Astrocyte of the hippocampus (primary cell): ENCODE data around the gene APCDD1.

Source experiments
- DNase-seq: peaks from one replicate; pipeline ENCODE4 v3.0.0; 2011; ENCODE audit warnings: low read depth, low spot score

Gene APCDD1

DNA sequence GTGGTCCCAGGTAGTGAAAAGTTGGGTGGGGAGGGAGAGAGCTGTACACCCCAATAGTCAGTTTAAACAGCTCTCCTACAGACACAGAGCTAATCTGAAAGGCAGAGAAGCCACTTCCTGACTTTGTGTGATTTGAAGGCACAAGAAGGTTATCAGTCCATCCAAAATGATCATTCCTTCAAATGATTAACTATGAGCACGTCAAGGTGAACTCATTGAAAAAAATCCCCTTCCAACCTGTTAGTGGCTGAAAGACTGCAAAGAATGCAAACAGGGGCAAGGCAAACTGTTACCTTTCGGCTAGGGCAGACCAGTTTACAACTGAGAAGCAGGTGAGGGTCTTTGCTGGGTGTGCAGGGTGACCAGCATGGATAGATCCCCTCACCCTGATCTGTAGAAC, 22.8 kb upstream of the APCDD1 start:
- DNase-seq: no peak

DNA sequence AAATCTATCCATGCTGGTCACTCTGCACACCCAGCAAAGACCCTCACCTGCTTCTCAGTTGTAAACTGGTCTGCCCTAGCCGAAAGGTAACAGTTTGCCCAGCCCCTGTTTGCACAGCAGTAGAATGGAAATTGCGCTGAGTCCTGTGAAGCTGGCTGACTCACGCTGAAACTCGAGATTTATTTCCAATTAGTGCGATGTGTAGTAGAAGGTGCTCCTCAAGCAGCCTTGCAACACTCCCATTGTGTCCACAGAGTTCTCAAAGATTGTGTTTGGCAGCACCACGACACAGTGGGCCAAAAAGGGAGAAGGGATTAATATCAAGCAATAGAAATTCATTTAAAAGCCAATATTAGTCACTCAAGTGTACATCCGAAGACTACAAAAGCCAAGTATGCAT, 21.7 kb upstream of the APCDD1 start:
- peak; percentile 71 for DNase-seq

DNA sequence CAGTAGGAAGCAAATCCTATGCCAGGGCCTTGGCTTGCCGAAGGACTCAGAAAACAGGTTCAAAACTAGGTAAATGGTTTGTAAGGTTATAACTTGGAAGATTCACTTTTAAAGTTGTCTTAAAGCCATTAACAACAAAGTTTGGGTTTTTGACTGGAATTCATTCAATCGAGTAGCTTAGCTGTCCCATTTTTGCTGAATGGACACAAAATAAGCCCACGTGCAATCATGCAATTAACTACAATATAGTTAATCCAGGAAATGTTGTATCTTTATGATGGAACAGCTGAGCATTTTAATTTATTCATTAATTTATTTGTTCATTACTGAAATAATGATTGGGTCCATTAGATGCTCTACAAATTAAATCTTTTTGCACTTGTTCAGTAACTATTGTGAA, 18.3 kb upstream of the APCDD1 start:
- no peak for DNase-seq

DNA sequence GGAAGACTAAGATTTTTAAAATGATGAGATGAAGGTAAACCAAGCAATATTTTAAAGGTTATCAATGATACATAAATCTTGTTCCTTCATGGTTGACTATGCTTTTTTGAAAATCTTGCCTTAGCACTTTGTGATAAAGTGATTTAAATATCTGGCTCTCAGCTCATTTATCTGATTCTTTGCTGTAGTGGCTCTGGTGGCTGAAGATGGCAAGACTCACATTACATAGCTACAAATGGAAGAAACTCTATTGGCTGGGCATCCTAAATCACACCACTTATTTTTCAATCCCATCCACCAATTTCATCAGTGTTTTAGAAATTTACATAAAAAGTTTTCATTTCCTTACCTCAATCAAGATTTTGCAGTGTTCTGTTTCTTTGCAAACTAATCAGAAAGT, 16.6 kb upstream of the APCDD1 start:
- no peak for DNase-seq

DNA sequence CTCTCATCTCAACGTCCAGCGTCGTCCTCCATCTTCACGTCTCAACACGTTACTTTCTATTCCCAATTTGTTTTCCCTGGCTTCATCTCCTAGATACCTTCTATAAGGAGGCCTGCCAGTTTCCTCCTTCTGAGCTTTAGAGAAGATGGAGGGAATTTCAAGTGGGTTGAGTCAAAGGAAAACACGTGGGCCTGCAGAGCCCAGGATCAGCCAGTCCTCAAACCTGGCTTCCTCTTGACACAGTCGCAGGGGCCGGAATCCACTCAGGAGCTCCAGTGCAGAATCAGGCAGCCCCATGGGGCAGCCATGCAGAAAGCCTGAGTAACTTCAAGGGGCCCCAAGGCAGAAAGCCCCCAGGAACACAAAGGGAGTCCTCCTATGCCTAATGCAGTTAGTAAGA, 14.5 kb upstream of the APCDD1 start:
- DNase-seq: no peak

DNA sequence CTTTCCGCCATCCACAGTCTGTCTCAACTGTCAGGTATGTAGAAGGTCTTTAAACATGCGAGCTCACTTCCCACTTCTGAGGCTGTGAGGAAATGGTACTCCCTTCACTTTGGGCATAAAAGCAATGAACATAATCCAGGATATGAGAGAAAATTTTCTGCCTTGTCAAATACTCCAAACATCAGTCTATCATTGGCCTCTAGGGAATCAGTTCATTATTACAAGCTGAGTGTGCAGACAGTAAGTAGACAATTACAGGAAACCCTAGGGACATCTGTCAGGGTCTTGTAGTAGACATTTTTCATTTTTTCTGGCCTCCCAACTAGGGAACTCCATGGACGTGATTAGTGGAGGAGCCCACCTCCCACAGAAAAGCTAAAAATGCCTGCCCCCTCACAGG, 13.6 kb upstream of the APCDD1 start:
- DNase-seq: no peak

DNA sequence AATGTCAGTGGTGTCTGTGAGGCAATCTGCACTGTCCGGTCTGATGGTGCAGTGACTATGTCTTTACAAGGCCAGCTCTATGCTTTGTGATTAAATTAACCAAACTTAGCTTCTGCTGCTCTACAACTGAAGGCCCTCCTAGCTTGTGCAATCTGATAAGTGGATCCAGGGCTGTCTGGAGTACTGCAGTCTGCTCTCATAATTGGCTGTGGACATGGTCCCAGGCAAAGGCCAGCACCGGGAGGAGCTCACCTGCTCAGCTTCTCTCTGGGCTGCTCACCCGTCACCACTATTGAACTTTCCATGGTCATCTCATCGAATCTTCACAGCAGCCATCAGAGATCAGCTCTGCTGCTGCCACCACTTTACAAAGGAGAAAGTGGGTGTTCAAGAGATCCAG, 13.0 kb upstream of the APCDD1 start:
- no peak for DNase-seq

DNA sequence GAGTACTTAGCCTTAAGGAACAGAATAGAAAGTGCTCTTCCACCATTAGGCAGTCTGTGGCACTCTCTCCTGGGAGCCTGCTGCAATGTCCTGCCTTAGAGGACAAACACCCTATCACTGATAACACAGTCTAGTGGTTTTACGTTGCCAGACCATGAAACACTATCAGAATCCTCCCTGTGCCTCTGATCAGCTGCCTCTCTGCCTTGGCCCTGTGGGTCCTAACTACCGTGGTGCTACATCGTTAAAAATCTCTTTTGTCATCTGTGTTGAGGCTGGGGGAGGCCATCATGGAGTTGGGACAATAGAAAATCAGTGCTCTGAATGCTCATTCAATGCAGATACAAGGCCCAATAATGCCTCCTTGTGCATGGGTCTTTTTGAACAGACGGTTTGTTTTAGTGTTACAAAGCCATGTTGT, 11.9 kb upstream of the APCDD1 start:
- DNase-seq: no peak

DNA sequence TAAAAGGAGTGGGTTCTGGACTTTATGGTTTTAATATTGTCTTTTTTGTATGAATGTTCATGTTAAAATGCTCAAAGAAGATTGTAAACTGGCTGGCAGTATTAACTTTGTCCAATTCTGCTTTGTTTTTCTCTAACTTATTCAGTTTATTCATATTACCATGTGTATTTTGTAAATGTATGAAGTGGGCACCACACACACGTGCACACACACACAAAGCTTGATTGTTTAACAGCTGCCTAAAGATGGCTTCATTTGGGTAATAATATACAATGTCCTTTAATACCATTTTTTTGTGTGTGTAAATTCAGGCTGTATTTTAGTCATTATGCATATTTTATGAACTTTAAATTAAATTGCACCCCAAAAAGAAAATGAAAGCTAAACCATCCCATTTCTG, 11.4 kb upstream of the APCDD1 start:
- DNase-seq: no peak

DNA sequence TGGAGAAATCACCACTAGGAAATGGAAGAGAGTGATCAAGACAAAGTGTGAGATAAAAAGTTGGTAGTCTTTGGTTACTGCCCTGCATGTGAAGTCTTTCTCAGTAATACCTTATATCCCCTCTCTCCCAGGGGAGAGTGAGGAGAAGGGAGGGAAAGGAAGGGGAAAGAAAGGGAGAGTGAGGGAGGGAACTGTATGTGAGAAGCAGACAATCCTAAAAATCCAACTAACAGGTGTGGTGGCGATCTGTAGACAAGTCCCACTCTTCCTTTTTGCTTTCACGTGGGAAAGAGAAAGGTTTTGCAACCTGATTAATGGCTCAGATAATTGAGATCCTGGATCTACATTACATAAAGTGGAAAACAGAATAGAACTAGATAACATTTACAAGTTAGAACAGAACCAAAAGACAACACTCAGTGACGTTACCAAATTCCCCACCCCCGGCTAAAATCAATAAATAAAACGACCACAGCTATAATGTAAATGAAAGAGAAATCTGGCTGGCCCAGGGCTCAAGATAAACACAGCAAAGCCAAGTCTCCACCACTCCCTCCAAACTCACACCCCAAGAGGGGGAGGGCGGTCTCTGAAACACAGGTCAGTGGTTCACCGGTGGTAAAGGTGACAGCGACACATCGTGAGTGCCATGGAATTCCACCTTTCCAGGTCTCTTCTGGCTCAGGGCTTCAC, 10.0 kb upstream of the APCDD1 start:
- DNase-seq: no peak

DNA sequence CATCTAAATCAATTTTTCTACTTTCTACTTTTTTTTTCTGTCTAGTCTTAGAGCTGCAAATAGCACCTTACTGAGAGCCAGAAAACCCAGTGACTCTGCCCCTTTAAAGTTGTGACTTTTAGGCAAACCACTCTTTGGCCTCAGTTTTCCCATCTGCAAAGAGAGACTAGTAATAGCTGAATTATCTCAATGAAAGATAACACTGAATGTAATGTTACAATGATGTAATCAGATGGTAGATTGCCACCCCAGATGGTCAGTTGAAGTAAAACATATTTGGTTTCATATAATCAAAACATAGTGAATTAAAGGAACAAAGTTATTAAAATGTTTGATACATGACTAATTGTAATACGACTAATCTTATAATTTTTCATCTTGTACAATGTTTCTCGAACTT, 5.0 kb upstream of the APCDD1 start:
- DNase-seq: no peak

DNA sequence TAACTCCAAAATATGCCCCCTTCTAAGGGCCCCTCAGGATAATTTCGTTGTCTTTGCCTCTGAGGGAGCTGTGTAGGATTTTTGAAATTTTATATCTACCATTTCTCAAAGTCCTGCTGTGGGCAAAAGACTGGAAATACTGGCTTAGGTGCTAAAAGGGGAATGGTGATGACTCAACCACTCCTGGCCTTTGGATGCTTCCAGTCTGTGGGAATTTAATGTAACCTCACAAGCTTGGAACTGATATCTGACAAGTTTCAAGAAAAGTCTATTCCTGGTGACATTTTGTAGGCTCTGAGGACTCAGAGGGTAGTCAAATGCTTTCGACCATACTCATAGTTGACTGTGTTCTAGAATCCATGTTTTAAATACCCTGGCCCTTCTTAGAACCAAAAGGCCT, 3.4 kb upstream of the APCDD1 start:
- no peak for DNase-seq

DNA sequence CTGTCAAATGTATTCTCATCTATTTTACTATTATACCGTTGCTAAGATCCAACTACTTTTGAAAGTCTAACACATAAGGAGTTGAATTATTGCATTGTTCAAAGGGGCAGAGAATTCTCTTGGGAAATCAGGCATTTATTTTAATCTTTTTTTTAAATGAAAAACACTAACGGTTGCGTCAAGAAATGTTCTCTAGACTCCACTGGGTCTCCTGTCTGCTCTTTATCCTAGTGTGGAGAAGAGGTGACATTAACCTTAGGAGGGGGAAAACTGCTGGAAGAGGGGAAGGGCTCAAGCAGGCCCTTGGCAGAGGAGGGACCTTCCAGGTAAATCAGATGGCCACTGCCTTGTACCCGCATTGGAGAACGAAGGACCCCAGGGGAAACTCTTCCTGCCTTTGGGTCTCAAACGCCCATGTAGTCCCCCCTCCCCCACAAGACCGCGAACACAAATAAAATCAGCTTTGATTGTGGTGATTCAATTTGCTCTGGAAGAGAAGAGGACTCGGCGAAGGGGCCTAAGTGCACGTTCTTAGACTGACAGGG, 1.1 kb upstream of the APCDD1 start:
- no peak for DNase-seq

DNA sequence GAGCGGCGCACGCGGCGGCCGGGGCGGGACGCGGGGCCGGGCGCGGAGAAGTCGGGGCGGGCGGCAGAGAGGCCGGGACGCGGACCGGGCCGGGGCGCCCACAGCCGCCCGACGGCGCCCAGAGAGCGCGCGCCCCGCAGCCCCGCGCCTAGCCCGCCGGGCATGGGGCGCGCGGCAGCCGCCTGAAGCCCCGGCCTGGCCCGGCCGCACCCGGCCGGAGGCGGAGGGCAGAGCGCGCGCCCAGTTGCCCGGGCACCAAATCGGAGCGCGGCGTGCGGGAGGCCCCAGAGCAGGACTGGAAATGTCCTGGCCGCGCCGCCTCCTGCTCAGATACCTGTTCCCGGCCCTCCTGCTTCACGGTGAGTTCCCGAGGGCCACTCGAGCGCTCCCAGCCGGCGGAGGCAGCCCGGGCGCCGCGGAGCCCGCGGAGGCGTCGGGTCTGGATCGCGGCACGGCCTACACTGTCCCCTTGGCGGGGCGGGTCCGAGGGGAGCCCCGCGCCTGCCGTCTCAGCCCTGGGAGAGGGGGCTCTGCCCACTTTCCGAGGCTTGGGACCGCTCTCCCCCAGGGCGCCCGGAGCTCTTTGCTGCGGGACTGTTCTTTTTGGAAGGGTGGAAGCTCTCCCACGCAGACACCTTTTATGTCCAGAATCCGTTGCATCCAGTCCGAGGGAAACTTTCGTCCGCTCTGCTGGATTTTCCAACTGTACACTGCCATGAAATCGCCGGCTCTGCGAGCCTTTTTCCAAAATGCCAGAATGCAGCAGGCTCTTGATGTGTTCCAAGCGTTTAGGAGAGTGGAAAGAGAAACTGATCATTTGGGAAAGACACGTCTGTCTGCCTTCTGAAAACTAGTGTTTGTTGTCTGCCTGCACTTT, 484 bp downstream of the APCDD1 start:
- DNase-seq: peak; percentile 58

DNA sequence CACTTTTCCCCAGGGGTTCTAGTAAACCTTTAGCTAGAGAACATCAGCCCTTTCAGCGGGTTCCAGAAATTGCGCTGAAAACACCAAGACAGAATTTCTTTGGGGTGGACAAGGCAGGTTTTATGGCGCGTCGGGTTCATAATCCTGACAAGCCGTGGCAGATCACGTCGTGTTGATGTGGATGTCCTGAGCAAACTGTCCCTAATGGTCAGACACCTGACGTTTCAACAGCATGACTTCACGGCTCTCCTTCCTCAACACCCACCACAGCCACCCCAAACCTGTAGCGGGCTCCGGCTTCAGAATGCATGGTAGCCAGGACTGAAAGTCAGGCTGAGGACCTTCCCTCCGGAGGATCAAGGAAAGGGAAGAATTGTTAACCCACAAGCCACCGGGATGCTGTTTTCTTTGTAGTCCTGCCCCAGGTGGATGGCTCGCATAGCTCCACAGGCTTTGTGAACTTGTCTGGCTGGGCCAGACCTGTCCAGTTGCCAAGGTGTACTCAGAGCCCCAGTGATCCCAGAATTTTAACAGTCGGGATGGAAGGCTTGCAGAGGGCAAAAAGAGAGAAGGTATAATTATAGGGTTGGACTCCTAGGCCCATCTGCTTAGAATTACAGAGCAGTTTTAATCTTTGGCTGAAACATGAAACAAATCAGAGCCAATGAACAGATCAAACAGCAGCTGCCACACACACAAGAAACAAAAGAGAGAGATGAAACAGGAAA, 1.5 kb downstream of the APCDD1 start:
- no peak for DNase-seq

DNA sequence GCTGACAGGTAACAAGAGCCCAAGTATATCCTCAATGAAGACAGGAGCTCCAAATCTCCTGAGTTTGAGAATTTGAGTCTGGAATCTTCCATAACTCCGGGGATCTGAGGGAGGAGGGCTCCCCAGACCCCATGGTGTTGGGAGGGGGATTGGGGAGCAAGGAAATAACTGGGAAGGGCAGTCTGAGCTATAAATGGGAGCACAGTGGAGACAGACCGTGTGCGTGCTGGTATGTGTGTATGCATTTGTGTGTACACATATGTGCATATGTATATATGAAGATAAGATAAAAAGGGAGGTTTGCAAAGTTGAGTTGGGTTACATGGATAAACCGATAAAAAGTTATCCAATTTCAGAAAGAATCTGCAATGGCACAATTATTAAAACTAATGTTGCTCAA, 2.3 kb downstream of the APCDD1 start:
- no peak for DNase-seq

DNA sequence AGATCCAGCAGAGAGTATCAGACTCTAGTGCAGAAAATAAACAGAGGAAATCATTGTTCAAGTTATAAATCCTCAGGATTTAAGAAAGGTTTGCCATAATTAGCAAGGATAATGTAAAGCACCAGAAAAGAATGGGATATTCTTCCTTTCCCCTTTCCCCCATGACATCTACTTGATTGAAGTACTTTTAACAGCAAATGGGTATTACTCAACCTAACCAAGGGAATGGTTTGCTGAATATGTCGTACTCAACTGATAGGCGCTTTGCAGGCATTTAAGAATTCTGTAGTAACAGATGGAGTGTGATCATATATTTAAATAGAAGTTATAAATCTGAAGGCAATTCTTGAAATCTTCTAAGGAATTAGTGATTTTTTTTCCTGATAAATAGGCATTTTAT, 2.7 kb downstream of the APCDD1 start:
- DNase-seq: no peak

DNA sequence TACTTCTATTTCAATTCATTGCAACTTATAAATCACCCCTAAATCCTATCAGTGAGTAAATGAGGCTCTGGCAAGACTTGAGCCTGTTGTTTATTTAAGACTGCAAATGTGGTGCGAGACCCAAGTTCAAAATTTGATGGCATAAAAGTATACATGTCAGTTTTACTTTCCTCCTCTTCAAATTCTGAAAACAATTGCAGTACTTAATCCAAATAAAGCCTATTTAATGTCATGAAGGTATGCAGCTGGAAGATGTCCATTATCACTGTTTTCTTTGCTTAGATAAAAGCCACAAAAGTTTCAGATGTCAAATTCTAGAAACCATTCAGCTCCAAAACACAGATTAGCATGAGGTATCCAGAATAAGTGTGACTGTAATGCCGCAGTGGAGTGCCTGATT, 3.3 kb downstream of the APCDD1 start:
- DNase-seq: peak; percentile 17

DNA sequence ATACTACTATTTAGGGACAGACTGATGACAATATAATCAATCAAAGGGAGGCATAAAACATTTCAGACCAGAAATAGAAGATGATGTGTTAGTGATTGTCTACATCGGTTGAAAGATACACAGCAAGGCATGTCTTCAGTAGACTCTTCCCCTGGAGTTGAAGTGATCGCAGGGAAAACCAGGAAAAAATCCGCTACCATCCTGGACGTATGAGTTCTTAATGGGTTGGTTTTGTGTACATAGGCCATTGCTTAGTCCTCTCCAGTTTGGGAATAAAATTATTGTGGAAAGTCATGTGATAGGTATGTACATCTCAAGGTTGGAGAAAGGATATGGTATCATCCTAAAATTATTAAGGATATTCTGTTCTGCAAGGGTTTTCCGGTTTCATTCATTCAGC, 4.3 kb downstream of the APCDD1 start:
- DNase-seq: no peak

DNA sequence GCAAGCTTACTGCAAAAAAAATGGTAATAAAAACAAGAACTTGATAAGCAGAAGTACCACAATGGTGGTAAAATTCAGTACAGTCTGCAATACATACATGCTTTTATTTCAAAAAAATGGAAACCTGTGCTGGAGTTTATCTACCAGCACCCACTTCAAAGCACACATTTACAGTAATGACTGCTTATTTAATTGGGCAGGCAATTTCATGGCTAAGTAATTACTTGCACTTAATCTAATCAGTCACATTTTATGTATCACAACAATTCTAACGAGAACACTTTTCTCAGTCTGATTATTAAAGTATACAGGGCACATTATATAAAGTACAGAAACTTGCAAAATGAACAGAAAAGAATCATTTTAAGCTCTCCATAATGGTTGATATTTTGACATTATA, 5.2 kb downstream of the APCDD1 start:
- no peak for DNase-seq

DNA sequence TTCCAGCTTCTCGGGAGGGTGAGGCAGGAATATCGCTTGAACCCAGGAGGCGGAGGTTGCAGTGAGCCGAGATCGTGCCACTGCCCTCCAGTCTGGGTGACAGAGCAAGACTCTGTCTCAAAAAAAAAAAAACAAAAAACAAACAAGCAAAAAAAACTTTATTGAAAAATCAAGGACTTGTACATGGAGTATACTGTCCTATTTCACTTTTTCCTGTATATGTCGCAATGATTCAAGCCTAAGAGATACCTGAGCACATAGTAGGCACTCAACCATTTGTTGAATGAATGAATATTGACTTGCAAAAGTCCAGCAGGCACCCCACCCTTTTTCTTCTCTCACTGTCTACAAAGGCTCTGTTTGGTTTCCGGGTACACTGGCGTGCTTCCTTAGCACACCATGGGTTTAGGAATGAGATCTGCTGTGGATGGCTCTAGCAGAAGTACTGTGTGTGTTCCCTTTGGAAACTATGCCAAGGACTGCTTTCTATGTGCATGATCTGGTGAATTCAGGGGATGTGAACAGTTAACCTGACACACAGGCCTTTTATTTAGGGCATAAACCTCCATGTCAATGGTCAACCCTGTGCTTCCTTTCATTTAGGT, 6.1 kb downstream of the APCDD1 start:
- DNase-seq: no peak

DNA sequence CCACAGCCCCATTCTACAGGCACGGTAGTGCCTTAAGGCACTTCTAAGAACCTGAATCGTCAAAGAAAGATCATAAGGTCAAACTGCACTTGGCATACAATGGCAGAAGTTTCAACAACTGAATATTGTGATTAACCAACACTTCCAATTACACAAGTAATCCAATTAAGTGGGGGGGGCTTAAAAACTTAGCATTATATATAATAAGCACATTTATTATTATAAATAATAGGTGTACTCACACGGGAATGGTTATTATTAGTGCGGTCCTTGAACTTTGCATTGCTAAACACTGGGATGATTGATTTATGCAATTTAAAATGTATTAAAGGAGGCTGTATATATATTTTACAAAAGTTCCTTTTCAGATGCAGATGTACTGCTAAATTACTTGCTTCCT, 7.6 kb downstream of the APCDD1 start:
- no peak for DNase-seq
